HepG2 (cell line): ENCODE data around the gene RNF150. TPM values are rescaled to one million over a fixed set of nuclear protein-coding genes. Genes with fewer than 3 reads are reported as not detected.

Experiments
- ATAD3A ChIP-seq: sonication (generic); formaldehyde crosslinking; IDR thresholded peaks from 2 replicates; pipeline ENCODE4 v1.4.0; 2020; ENCODE audit warnings: missing genetic modification reagents
- CC2D1A ChIP-seq: sonication (generic); formaldehyde crosslinking; IDR thresholded peaks from 2 replicates; pipeline ENCODE4 v1.8.1; 2023; ENCODE audit warnings: mild to moderate bottlenecking, missing genetic modification reagents
- GLI4 ChIP-seq: sonication (generic); formaldehyde crosslinking; IDR thresholded peaks from 2 replicates; pipeline ENCODE4 v1.5.1; 2020; ENCODE audit warnings: missing genetic modification reagents, mild to moderate bottlenecking, moderate library complexity, borderline replicate concordance
- MAX ChIP-seq: IDR thresholded peaks from 2 replicates; pipeline ENCODE4 v1.6.1; 2012; ENCODE audit warnings: inconsistent platforms
- NRL ChIP-seq: sonication (generic); formaldehyde crosslinking; IDR thresholded peaks from 2 replicates; pipeline ENCODE4 v1.5.0; 2020; ENCODE audit warnings: missing genetic modification reagents, mild to moderate bottlenecking, moderate library complexity, borderline replicate concordance
- PRDM4 ChIP-seq: sonication (generic); formaldehyde crosslinking; IDR thresholded peaks from 2 replicates; pipeline ENCODE4 v1.9.0; 2021; ENCODE audit warnings: missing genetic modification reagents, borderline replicate concordance
- SP4 ChIP-seq: sonication (generic); formaldehyde crosslinking; IDR thresholded peaks from 2 replicates; pipeline ENCODE4 v1.8.1; 2023; ENCODE audit warnings: mild to moderate bottlenecking, missing genetic modification reagents
- ZBTB42 ChIP-seq: sonication (generic); formaldehyde crosslinking; IDR thresholded peaks from 2 replicates; pipeline ENCODE4 v1.5.0; 2020; ENCODE audit warnings: mild to moderate bottlenecking, missing genetic modification reagents
- ZNF609 ChIP-seq: sonication (generic); formaldehyde crosslinking; IDR thresholded peaks from 2 replicates; pipeline ENCODE4 v1.4.0; 2020; ENCODE audit warnings: mild to moderate bottlenecking, missing genetic modification reagents, borderline replicate concordance
- polyA plus RNA-seq, 8 experiments: library from polyadenylated mRNA; depleted of rRNA in 3 of 8; stranded (reverse) in 7 of 8; unstranded in 1 of 8; fragments of >200 nt; fragmentation: Illumina TruSeq in 4 of 8; extraction: Trizol in 4 of 8; gene quantifications; 2 replicates each; pipeline versions ENCODE4 v1.2.1 to v1.2.3, GENCODE V29; 2011 to 2016; ENCODE audit warnings: low read depth in 4 of 8, missing spikeins in 1 of 8, mixed read lengths in 1 of 8; ENCODE audit not compliant: insufficient read depth in 1 of 8
- total RNA-seq, 5 experiments: library from RNA; depleted of rRNA; stranded (reverse); fragments of >200 nt; fragmentation: Illumina TruSeq; extraction: Trizol; gene quantifications; 2 replicates each; pipeline ENCODE4 v1.2.3, GENCODE V29; 2016; ENCODE audit warnings: low read depth in 1 of 5

Gene RNF150
- total and polyA plus RNA-seq, 2 of the 13 experiments (the other 11 are each of a cell fraction or from before 2014, with no cell fraction given): 0.02 to 0.03 TPM

DNA sequence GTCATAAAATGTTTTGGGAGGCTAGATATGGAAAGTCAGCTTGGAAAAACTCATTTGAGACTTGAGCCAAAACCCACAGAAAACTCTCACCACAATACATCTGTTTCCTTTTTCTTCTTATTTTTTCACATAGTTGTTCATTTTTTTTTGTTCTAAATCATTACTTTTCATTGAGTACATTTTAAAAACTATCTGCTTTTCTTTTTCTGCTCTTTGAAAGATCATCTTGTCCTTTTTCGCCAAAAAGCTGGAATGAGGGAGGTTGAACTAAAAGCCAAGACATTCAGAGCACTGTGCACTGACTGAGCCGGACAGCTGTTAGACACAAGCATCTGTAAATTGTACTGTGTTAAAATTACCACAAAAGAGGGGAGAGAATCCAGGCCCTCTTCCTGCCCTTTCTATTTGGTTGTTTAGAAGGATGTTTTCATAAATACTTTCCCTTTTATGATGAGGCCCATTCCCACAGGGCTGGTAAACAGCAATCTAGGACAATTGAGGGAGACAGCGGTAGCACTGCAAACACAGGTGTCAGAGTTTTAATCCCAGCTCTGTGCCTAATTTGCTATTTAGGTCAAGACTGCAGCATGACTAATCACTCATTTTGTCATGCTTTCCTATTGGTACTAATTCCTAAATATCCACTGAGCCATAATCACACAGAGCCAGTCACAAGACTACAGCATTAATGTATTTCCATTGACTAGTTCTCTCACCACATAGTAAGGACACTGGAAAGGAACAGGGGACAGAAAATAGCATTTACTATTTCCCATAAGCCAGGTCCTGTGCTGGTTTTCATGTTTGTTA, 7.3 kb upstream of the RNF150 start (continued):
- TF ChIP-seq ZNF609 (CRISPR knock-in tag) (no peak), GLI4 (CRISPR knock-in tag) (no peak), MAX (no peak), ATAD3A (CRISPR knock-in tag) (no peak), SP4 (no peak), PRDM4 (CRISPR knock-in tag) (no peak), NRL (CRISPR knock-in tag) (no peak), ZBTB42 (CRISPR knock-in tag) (no peak), CC2D1A (no peak)
